Measurements from ENCODE around the gene KRT17. TPM values are rescaled to one million over a fixed set of nuclear protein-coding genes. Genes with fewer than 3 reads are reported as not detected.
"Not testable (repeated sequence)": the region's sequence is repeated elsewhere in the genome, so short reads cannot be mapped to it uniquely, and the experiment has no call there.

KRT17 gene
- total and polyA plus RNA-seq, 10 of the 15 experiments (the other 5 are each of a cell fraction or from before 2014, with no cell fraction given): 0.47 to 30.0 (median 2.5) TPM

GRCh38 chr17:41585301-41586056 is 38.9 kb downstream of the KRT17 start:
- Histone ChIP-seq H3K27ac (ENCODE audit: control insufficient read depth, insufficient read depth) (no peak overlapping the region), H3K9ac (ENCODE audit: control insufficient read depth, insufficient read depth, low read length) (no peak overlapping the region), H3K4me3 (no peak overlapping the region), H3K36me3 (ENCODE audit: control insufficient read depth in 2 of 2, insufficient read depth in 2 of 2, low read length in 1 of 2) (no peaks in the 10 kb centered on the region), H3K79me2 (ENCODE audit: control insufficient read depth, insufficient read depth, low read length) (no peaks in the 10 kb centered on the region), H3K4me2 (ENCODE audit: control insufficient read depth, insufficient read depth) (no peak overlapping the region), H3K27me3 (replicated peaks in 1 of 2; ENCODE audit: control insufficient read depth in 2 of 2, insufficient read depth in 2 of 2, low read length in 1 of 2) (peaks cover 0 to 2% of the 10 kb centered on the region in 2 experiments; a peak in 2 of 4 replicates), H3K4me1 (ENCODE audit: control insufficient read depth, insufficient read depth, low read length) (no peaks in the 10 kb centered on the region), H3K9me3 (replicated peaks; ENCODE audit: control insufficient read depth, insufficient read depth, low read length) (no peaks in the 10 kb centered on the region), H2AFZ (ENCODE audit: control insufficient read depth, low read depth, low read length) (no peak overlapping the region), H4K20me1 (ENCODE audit: control insufficient read depth, insufficient read depth) (no peaks in the 10 kb centered on the region)
- DNase-seq (ENCODE audit: low read depth, low spot score) (no peak), ATAC-seq (no peak), FAIRE-seq (no peak)
- RAD21 ChIA-PET (ENCODE audit: unreplicated experiment): no interaction called here
- no TSS peak for BruUV-seq (replicated peaks)
- CTCF ChIA-PET: interaction anchor here (0.7 to 1.0 kb wide), 3 partner anchors 63 to 133 kb away, joined by 3 read pairs; no protein-coding TSS in a partner anchor
- TF ChIP-seq ZNF24 (IDR thresholded peaks at IDR 0.05) (no peak), TCF3 (IDR thresholded peaks at IDR 0.05; ENCODE audit: borderline replicate concordance, insufficient read depth, low read depth, low read length) (no peak), MEF2B (IDR thresholded peaks at IDR 0.05; ENCODE audit: partially characterized antibody, poor library complexity, severe bottlenecking) (no peak), KDM1A (IDR thresholded peaks at IDR 0.05; ENCODE audit: borderline replicate concordance) (no peak), RAD21 (IDR thresholded peaks at IDR 0.05; ENCODE audit: insufficient read depth, low read depth, low read length) (no peak), RCOR1 (conservative IDR thresholded peaks at IDR 0.05; ENCODE audit: low read depth, low read length) (no peak), RB1 (IDR thresholded peaks at IDR 0.05; ENCODE audit: borderline replicate concordance) (no peak), MEF2A (IDR thresholded peaks at IDR 0.05; ENCODE audit: insufficient read depth, low read depth, low read length) (no peak), JUND (IDR thresholded peaks at IDR 0.05; ENCODE audit: low read depth, low read length) (no peak)
- TF ChIP-seq, protein P1, sequence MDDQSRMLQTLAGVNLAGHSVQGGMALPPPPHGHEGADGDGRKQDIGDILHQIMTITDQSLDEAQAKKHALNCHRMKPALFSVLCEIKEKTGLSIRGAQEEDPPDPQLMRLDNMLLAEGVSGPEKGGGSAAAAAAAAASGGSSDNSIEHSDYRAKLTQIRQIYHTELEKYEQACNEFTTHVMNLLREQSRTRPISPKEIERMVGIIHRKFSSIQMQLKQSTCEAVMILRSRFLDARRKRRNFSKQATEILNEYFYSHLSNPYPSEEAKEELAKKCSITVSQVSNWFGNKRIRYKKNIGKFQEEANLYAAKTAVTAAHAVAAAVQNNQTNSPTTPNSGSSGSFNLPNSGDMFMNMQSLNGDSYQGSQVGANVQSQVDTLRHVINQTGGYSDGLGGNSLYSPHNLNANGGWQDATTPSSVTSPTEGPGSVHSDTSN (IDR thresholded peaks at IDR 0.05; ENCODE audit: insufficient replicate concordance, low read depth, low read length): no peak
- in situ Hi-C loops (cut with MboI) (no loop called here), intact Hi-C loops (cut with micrococcal nuclease; ENCODE audit: unreplicated experiment) (no loop called here)
- SMC1A ChIA-PET (ENCODE audit: uncharacterized antibody, unreplicated experiment): no interaction called here
- 27% methylated on average over 5 of the region's 5 CpGs for WGBS (ENCODE audit: insufficient coverage, insufficient replicate concordance, low lambda C conversion rate, missing lambda C conversion rate)
- POLR2A ChIA-PET: no interaction called here

DNA sequence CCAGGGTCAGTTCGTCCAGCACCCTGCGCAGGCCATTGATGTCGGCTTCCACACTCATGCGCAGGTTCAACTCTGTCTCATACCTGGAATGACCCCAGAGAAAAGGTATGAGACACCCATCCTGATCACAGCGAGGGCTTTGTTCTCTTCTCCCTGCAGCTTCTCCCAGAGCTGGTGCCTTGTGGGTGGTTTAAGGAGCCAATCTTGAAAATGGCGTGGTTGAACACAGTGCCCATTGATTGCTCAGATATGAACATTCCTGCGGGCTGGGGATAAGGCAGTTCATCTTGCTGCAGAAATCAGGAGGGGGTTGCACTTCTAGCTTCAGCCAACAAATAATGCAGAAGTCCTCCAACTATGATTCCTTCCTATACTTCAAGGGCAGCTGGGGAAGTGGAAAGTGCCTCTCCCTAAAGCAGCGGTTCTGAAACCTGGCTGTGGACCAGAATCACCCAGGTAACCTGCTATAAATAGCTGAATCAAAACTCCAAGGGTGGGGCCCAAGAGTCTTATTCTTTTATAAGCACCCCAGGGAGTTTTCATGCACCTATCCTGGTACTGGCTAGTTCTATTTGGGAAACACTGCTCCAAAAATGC is 39.9 kb downstream of the KRT17 start:
- SMC1A ChIA-PET (ENCODE audit: uncharacterized antibody, unreplicated experiment): not testable (repeated sequence)
- CTCF ChIA-PET: interaction anchor here (0.8 kb wide), 1 partner anchor 9 kb away, joined by 3 read pairs; no protein-coding TSS in a partner anchor

More for the DNA sequence above, 39.9 kb downstream of the KRT17 start:
- RAD21 ChIA-PET (ENCODE audit: unreplicated experiment); H3K4me2 ChIP-seq (ENCODE audit: control insufficient read depth, insufficient read depth); H4K20me1 ChIP-seq (ENCODE audit: control insufficient read depth, insufficient read depth); H3K9me3 ChIP-seq (replicated peaks; ENCODE audit: control insufficient read depth, insufficient read depth, low read length); FAIRE-seq; BruUV-seq (replicated peaks); H3K4me3 ChIP-seq; POLR2A ChIA-PET; H3K36me3 ChIP-seq (ENCODE audit: control insufficient read depth in 2 of 2, insufficient read depth in 2 of 2, low read length in 1 of 2); intact Hi-C loops (cut with micrococcal nuclease; ENCODE audit: unreplicated experiment); ATAC-seq; H3K79me2 ChIP-seq (ENCODE audit: control insufficient read depth, insufficient read depth, low read length); DNase-seq (ENCODE audit: low read depth, low spot score); H3K27me3 ChIP-seq (replicated peaks in 1 of 2; ENCODE audit: control insufficient read depth in 2 of 2, insufficient read depth in 2 of 2, low read length in 1 of 2); in situ Hi-C loops (cut with MboI); H3K4me1 ChIP-seq (ENCODE audit: control insufficient read depth, insufficient read depth, low read length); H2AFZ ChIP-seq (ENCODE audit: control insufficient read depth, low read depth, low read length); H3K9ac ChIP-seq (ENCODE audit: control insufficient read depth, insufficient read depth, low read length); H3K27ac ChIP-seq (ENCODE audit: control insufficient read depth, insufficient read depth): not testable (repeated sequence)
- WGBS (ENCODE audit: insufficient coverage, insufficient replicate concordance, low lambda C conversion rate, missing lambda C conversion rate): 24% methylated on average over 8 of the region's 8 CpGs
